ENCODE data around the gene SEPTIN6. TPM values are rescaled to one million over a fixed set of nuclear protein-coding genes. Genes with fewer than 3 reads are reported as not detected.

SEPTIN6 gene
- polyA plus RNA-seq, 1 of the 3 experiments (the other 2 are of a cell fraction) = 33.1 TPM

DNA sequence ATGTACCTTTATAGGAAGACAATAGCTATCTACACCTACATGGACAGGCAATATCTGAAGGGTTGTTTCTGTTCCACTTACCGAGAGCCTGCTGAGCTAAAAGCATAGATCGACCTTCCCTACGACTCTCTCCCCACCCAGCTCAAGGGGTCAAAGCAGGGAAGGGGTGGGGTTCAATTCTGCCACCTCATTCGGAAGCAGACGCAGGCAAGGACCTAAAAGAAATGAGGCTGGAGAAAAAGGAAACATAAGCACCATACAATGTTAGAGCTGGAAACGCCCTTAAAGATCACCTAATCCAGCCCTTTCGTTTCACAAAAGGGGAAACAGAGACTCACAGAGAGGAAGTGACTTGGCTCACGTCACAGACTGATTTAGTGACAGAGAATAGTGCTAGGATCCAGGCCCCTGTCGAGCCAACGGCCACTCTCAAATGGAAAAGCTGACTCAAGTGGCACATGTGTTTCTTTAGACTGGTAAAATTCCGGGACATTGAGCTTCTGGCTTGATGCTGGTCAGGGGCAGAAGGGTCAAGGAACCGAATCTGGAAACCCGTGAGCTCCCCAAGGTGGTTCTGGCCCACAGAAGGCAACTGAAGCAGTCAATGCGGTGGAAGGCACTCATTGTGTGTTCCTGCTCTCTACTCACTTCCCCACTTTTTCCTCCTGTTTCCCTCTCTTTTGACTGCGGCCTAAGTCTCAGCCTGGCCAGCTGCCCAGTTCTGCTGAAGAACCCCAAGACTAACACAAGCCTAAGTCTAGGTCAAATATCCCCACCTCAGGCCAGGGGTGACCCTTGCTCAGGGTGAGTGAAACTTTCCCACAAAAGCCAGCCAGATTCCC lies 7.5 kb downstream of the SEPTIN6 start:
- H3F3A ChIP-seq (replicated peaks; ENCODE audit: insufficient read depth) = no peaks in the 10 kb centered on the region
- peaks cover 5 to 27% of the 10 kb centered on the region in 2 experiments; a peak in 3 of 4 replicates for H3K4me1 ChIP-seq (ENCODE audit: control insufficient read depth in 1 of 2, insufficient read depth in 2 of 2, low read depth in 1 of 2, low read length in 1 of 2)
- POLR2A ChIA-PET = interaction anchor here (0.5 to 2.8 kb wide), 3 partner anchors 10 to 221 kb away, joined by 3 to 9 read pairs (median 3); no protein-coding TSS in a partner anchor
- H3K4me2 ChIP-seq = peak overlapping the region; percentile 2; the same call in 1 of the 2 replicates
- H3K27me3 ChIP-seq (ENCODE audit: insufficient read depth) = peaks cover 5% of the 10 kb centered on the region; the same call in 1 of the 2 replicates
- H3K9me3 ChIP-seq = no peaks in the 10 kb centered on the region
- DNase-seq = no peak
- H3K79me2 ChIP-seq (ENCODE audit: insufficient read depth) = peaks cover 41% of the 10 kb centered on the region
- CTCF ChIA-PET = interaction anchor here (0.6 to 2.3 kb wide), 7 partner anchors 9 to 109 kb away, joined by 3 to 9 read pairs (median 3); no protein-coding TSS in a partner anchor
- whole genome bisulfite sequencing (ENCODE audit: low lambda C conversion rate) = 34% methylated on average over 13 of the region's 15 CpGs
- no peaks in the 10 kb centered on the region for H4K20me1 ChIP-seq (ENCODE audit: insufficient read depth)
- no peaks in the 10 kb centered on the region for H3K36me3 ChIP-seq (replicated peaks in 1 of 2; ENCODE audit: control insufficient read depth in 1 of 2, insufficient read depth in 2 of 2, low read length in 1 of 2)
- H3K27ac ChIP-seq (ENCODE audit: low read depth in 2 of 2, low read length in 1 of 2) = peak overlapping the region; percentile 55 to 80
- no peak overlapping the region for H3K4me3 ChIP-seq (ENCODE audit: low read depth in 2 of 2, low read length in 1 of 2)
- no peak overlapping the region; the same call in 1 of the 2 replicates for H3K9ac ChIP-seq
- TF ChIP-seq CHD2 (IDR thresholded peaks at IDR 0.05; ENCODE audit: low read length, partially characterized antibody) (peak; percentile 1), RXRA (IDR thresholded peaks at IDR 0.05; ENCODE audit: borderline replicate concordance, low read depth) (no peak), NFIC (IDR thresholded peaks at IDR 0.05; ENCODE audit: borderline replicate concordance) (peak; percentile 12; the same call in 1 of the 2 replicates)
- TF ChIP-seq, protein P1, sequence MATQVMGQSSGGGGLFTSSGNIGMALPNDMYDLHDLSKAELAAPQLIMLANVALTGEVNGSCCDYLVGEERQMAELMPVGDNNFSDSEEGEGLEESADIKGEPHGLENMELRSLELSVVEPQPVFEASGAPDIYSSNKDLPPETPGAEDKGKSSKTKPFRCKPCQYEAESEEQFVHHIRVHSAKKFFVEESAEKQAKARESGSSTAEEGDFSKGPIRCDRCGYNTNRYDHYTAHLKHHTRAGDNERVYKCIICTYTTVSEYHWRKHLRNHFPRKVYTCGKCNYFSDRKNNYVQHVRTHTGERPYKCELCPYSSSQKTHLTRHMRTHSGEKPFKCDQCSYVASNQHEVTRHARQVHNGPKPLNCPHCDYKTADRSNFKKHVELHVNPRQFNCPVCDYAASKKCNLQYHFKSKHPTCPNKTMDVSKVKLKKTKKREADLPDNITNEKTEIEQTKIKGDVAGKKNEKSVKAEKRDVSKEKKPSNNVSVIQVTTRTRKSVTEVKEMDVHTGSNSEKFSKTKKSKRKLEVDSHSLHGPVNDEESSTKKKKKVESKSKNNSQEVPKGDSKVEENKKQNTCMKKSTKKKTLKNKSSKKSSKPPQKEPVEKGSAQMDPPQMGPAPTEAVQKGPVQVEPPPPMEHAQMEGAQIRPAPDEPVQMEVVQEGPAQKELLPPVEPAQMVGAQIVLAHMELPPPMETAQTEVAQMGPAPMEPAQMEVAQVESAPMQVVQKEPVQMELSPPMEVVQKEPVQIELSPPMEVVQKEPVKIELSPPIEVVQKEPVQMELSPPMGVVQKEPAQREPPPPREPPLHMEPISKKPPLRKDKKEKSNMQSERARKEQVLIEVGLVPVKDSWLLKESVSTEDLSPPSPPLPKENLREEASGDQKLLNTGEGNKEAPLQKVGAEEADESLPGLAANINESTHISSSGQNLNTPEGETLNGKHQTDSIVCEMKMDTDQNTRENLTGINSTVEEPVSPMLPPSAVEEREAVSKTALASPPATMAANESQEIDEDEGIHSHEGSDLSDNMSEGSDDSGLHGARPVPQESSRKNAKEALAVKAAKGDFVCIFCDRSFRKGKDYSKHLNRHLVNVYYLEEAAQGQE (IDR thresholded peaks at IDR 0.05; ENCODE audit: low read depth, low read length) = no peak
- no peaks in the 10 kb centered on the region for H3K9me2 ChIP-seq
- peak overlapping the region; percentile 59 for H2AFZ ChIP-seq (ENCODE audit: low read depth)

DNA sequence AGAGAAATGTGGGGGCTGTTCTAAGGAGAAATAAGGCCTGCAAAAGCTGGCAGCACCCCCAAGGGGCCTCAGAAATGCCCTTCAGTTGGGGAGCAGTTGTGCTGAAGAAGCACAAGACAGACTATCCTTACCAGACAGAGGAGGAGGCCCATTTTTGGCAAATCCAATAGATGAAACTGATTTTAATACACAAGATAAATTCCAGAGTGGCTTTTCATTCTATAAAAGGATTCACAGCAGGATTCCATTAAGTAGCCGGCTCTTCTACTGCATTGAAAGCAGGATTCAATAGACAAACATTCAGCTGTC lies 8.1 kb downstream of the SEPTIN6 start:
- Histone ChIP-seq H3K27ac (ENCODE audit: low read depth in 2 of 2, low read length in 1 of 2) (peak overlapping the region; percentile 55 to 80; a peak in 3 of 4 replicates), H3K4me3 (ENCODE audit: low read depth in 2 of 2, low read length in 1 of 2) (no peak overlapping the region), H3F3A (replicated peaks; ENCODE audit: insufficient read depth) (no peaks in the 10 kb centered on the region), H3K4me1 (ENCODE audit: control insufficient read depth in 1 of 2, insufficient read depth in 2 of 2, low read depth in 1 of 2, low read length in 1 of 2) (peaks cover 5 to 27% of the 10 kb centered on the region in 2 experiments; a peak in 3 of 4 replicates), H3K9me3 (no peaks in the 10 kb centered on the region), H2AFZ (ENCODE audit: low read depth) (no peak overlapping the region), H3K27me3 (ENCODE audit: insufficient read depth) (peaks cover 5% of the 10 kb centered on the region; the same call in 1 of the 2 replicates), H3K4me2 (no peak overlapping the region), H3K79me2 (ENCODE audit: insufficient read depth) (peaks cover 36% of the 10 kb centered on the region), H4K20me1 (ENCODE audit: insufficient read depth) (no peaks in the 10 kb centered on the region), H3K36me3 (replicated peaks in 1 of 2; ENCODE audit: control insufficient read depth in 1 of 2, insufficient read depth in 2 of 2, low read length in 1 of 2) (no peaks in the 10 kb centered on the region), H3K9ac (no peak overlapping the region; the same call in 1 of the 2 replicates), H3K9me2 (no peaks in the 10 kb centered on the region)
- DNase-seq = no peak
- ChIA-PET CTCF (interaction anchor here (0.9 to 2.3 kb wide), 4 partner anchors 9 to 75 kb away, joined by 3 to 9 read pairs (median 4); no protein-coding TSS in a partner anchor), POLR2A (interaction anchor here (0.5 to 2.8 kb wide), 2 partner anchors 13 to 221 kb away, joined by 3 to 9 read pairs; no protein-coding TSS in a partner anchor)
- 17% methylated on average over 1 of the region's 1 CpG for WGBS (ENCODE audit: low lambda C conversion rate)
- no peak for TF ChIP-seq YY1 (IDR thresholded peaks at IDR 0.05; ENCODE audit: low read depth)
- TF ChIP-seq NFIC (IDR thresholded peaks at IDR 0.05; ENCODE audit: borderline replicate concordance) = no peak
- TF ChIP-seq, protein P2, sequence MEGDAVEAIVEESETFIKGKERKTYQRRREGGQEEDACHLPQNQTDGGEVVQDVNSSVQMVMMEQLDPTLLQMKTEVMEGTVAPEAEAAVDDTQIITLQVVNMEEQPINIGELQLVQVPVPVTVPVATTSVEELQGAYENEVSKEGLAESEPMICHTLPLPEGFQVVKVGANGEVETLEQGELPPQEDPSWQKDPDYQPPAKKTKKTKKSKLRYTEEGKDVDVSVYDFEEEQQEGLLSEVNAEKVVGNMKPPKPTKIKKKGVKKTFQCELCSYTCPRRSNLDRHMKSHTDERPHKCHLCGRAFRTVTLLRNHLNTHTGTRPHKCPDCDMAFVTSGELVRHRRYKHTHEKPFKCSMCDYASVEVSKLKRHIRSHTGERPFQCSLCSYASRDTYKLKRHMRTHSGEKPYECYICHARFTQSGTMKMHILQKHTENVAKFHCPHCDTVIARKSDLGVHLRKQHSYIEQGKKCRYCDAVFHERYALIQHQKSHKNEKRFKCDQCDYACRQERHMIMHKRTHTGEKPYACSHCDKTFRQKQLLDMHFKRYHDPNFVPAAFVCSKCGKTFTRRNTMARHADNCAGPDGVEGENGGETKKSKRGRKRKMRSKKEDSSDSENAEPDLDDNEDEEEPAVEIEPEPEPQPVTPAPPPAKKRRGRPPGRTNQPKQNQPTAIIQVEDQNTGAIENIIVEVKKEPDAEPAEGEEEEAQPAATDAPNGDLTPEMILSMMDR (IDR thresholded peaks at IDR 0.05) = no peak
- TF ChIP-seq MXI1 (IDR thresholded peaks at IDR 0.05; ENCODE audit: low read depth, low read length) = no peak
- TF ChIP-seq FOXM1 (IDR thresholded peaks at IDR 0.05; ENCODE audit: low read depth) = no peak
- TF ChIP-seq PBX3 (IDR thresholded peaks at IDR 0.05) = no peak
- TF ChIP-seq NRF1 (IDR thresholded peaks at IDR 0.05; ENCODE audit: low read depth, low read length) = no peak
- TF ChIP-seq TEAD4 (IDR thresholded peaks at IDR 0.05; ENCODE audit: borderline replicate concordance, insufficient read depth) = no peak
- TF ChIP-seq TAF1 (IDR thresholded peaks at IDR 0.05; ENCODE audit: borderline replicate concordance, low read depth, low read length) = no peak
- TF ChIP-seq, protein P3, sequence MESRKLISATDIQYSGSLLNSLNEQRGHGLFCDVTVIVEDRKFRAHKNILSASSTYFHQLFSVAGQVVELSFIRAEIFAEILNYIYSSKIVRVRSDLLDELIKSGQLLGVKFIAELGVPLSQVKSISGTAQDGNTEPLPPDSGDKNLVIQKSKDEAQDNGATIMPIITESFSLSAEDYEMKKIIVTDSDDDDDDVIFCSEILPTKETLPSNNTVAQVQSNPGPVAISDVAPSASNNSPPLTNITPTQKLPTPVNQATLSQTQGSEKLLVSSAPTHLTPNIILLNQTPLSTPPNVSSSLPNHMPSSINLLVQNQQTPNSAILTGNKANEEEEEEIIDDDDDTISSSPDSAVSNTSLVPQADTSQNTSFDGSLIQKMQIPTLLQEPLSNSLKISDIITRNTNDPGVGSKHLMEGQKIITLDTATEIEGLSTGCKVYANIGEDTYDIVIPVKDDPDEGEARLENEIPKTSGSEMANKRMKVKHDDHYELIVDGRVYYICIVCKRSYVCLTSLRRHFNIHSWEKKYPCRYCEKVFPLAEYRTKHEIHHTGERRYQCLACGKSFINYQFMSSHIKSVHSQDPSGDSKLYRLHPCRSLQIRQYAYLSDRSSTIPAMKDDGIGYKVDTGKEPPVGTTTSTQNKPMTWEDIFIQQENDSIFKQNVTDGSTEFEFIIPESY (IDR thresholded peaks at IDR 0.05; ENCODE audit: borderline replicate concordance, low read depth) = no peak
- TF ChIP-seq RFX5 (IDR thresholded peaks at IDR 0.05; ENCODE audit: low read length) = no peak
- no peak for TF ChIP-seq JUND (IDR thresholded peaks at IDR 0.05)
- no peak for TF ChIP-seq CHD2 (IDR thresholded peaks at IDR 0.05; ENCODE audit: low read length, partially characterized antibody)

Measured in SK-N-SH (cell line).